Fibroblast of the aortic adventitia (primary cell): ENCODE results near the gene TAS2R60. TPM values are rescaled to one million over a fixed set of nuclear protein-coding genes. Genes with fewer than 3 reads are reported as not detected.

ENCODE experiments used
- DNase-seq: peaks from one replicate; pipeline ENCODE4 v3.0.0-alpha.2; 2010; ENCODE audit warnings: low read depth
- H3K4me3 ChIP-seq: 2 replicates; pipeline ENCODE4 v1.5.1; 2011; ENCODE audit warnings: low read depth, mild to moderate bottlenecking, control low read depth, low read length, moderate library complexity
- CTCF ChIP-seq: IDR thresholded peaks from 2 replicates; pipeline ENCODE4 v1.5.1; 2011; ENCODE audit warnings: mild to moderate bottlenecking, low read length, control low read depth, inconsistent platforms; ENCODE audit not compliant: insufficient read depth
- total RNA-seq: library from RNA; depleted of rRNA; stranded (reverse); fragments of >200 nt; gene quantifications from 2 replicates; pipeline ENCODE4 v1.2.3, GENCODE V29; 2012; ENCODE audit warnings: low replicate concordance

The TAS2R60 gene
- total RNA-seq, 1 donor, result not detected

DNA sequence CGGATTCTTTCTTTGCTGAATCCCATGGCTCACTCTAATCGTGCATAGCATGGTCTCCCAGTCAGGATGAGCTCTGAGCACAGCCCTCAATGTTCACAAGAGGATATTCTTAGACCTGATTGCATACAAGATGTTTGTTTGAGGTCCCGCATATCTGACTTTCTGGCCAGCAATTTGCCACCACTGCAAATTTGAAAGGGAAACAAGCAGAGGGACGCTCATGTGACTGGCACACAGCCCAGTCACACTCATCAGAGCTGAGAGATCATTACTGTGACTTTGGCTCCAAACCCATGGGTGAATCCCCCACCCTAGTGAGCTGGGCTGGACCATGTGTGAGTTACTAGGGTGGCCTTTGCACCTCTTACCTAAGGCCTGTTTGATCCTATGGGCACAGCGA lies 44.3 kb downstream of the TAS2R60 start:
- peak; percentile 33 for DNase-seq
- no peak for TF ChIP-seq CTCF
- H3K4me3 ChIP-seq, result no peak overlapping the region

- DNase-seq, result peak; percentile 45
- H3K4me3 ChIP-seq, result no peak overlapping the region
- TF ChIP-seq CTCF, result peak; percentile 70
Measured at GRCh38 chr7:143490717-143491306, 47.6 kb downstream of the TAS2R60 start.

GRCh38 chr7:143492043-143492471 lies 48.8 kb downstream of the TAS2R60 start:
- no peak overlapping the region for H3K4me3 ChIP-seq
- peak; percentile 80 for DNase-seq
- no peak for TF ChIP-seq CTCF

GRCh38 chr7:143492799-143493739 lies 49.8 kb downstream of the TAS2R60 start:
- H3K4me3 ChIP-seq, result no peak overlapping the region
- DNase-seq, result peak; percentile 20
- TF ChIP-seq CTCF, result no peak

- no peak for DNase-seq
- H3K4me3 ChIP-seq, result no peak overlapping the region
- no peak for TF ChIP-seq CTCF
Measured at GRCh38 chr7:143493751-143494150, 50.5 kb downstream of the TAS2R60 start.

Other genes with a start within 250 kb of the TAS2R60 start
- gene TAS2R40, start 221.4 kb upstream of the TAS2R60 start, total RNA-seq, result not detected in 2 replicates
- 53.3 and 91.9 TPM in 2 replicates for gene GSTK1, start 180.0 kb upstream of the TAS2R60 start, total RNA-seq
- gene TMEM139, start 158.5 kb upstream of the TAS2R60 start, total RNA-seq, result not detected in 2 replicates
- gene CASP2, start 155.1 kb upstream of the TAS2R60 start, total RNA-seq, result 18.4 and 19.8 TPM in 2 replicates
- gene CLCN1, start 127.3 kb upstream of the TAS2R60 start, total RNA-seq, result 0.16 TPM in 1 of 2 replicates, not detected in the other
- 3.2 and 4.0 TPM in 2 replicates for gene FAM131B, start 80.7 kb upstream of the TAS2R60 start, total RNA-seq
- 41.6 and 48.4 TPM in 2 replicates for gene ZYX, start 62.1 kb upstream of the TAS2R60 start, total RNA-seq
- not detected in 2 replicates for gene EPHA1, start 34.6 kb upstream of the TAS2R60 start, total RNA-seq
- 0.09 TPM in 1 of 2 replicates, not detected in the other for gene TAS2R41, start 34.4 kb downstream of the TAS2R60 start, total RNA-seq
- 0.25 TPM in 1 of 2 replicates, not detected in the other for gene CTAGE15, start 128.3 kb downstream of the TAS2R60 start, total RNA-seq
- 1.6 TPM in 2 replicates for gene TCAF2, start 177.5 kb downstream of the TAS2R60 start, total RNA-seq